Neural crest cell (in vitro differentiated cells): ENCODE data around the gene SPACA7. TPM values are rescaled to one million over a fixed set of nuclear protein-coding genes. Genes with fewer than 3 reads are reported as not detected.

ENCODE experiments used
- DNase-seq: peaks from one replicate; pipeline ENCODE4 v3.0.0; 2021; ENCODE audit warnings: low read depth, mixed read lengths, low spot score
- H3K27ac Mint-ChIP-seq: one replicate; pipeline ENCODE4 v1.8.0; 2021; ENCODE audit warnings: mild to moderate bottlenecking, mixed read lengths; ENCODE audit not compliant: unreplicated experiment
- H3K27me3 Mint-ChIP-seq: 2 replicates; pipeline ENCODE4 v1.8.0; 2021; ENCODE audit warnings: low read depth, mild to moderate bottlenecking, mixed read lengths
- H3K36me3 Mint-ChIP-seq: 2 replicates; pipeline ENCODE4 v1.8.0; 2021; ENCODE audit warnings: low read depth, mild to moderate bottlenecking, mixed read lengths
- H3K4me1 Mint-ChIP-seq: 2 replicates; pipeline ENCODE4 v1.8.0; 2021; ENCODE audit warnings: mixed read lengths
- H3K4me3 Mint-ChIP-seq: one replicate; pipeline ENCODE4 v1.8.0; 2021; ENCODE audit warnings: mild to moderate bottlenecking, mixed read lengths
- H3K9me3 Mint-ChIP-seq: 2 replicates; pipeline ENCODE4 v1.8.0; 2021; ENCODE audit warnings: mixed read lengths
- total RNA-seq: library from RNA; stranded (reverse); gene quantifications from 2 replicates; pipeline ENCODE4 v1.2.1, GENCODE V29; 2021
- TF ChIP-seq, protein P1 (sequence below): fragments of 200-600 bp; sonication (generic); conservative IDR thresholded peaks from 2 replicates; pipeline ENCODE4 v1.5.0; 2021; ENCODE audit warnings: antibody characterized with exemption, mild to moderate bottlenecking

The SPACA7 gene
- total RNA-seq, 1 donor from 2014 or later, result not detected

GRCh38 chr13:112443191-112443994 lies 67.2 kb downstream of the SPACA7 start:
- peaks cover 4% of the 10 kb centered on the region for H3K27me3 Mint-ChIP-seq
- H3K36me3 Mint-ChIP-seq, result peaks cover under 1% of the 10 kb centered on the region
- H3K4me1 Mint-ChIP-seq, result peaks cover 12% of the 10 kb centered on the region
- peaks cover 1% of the 10 kb centered on the region for H3K9me3 Mint-ChIP-seq
- TF ChIP-seq, protein P1, sequence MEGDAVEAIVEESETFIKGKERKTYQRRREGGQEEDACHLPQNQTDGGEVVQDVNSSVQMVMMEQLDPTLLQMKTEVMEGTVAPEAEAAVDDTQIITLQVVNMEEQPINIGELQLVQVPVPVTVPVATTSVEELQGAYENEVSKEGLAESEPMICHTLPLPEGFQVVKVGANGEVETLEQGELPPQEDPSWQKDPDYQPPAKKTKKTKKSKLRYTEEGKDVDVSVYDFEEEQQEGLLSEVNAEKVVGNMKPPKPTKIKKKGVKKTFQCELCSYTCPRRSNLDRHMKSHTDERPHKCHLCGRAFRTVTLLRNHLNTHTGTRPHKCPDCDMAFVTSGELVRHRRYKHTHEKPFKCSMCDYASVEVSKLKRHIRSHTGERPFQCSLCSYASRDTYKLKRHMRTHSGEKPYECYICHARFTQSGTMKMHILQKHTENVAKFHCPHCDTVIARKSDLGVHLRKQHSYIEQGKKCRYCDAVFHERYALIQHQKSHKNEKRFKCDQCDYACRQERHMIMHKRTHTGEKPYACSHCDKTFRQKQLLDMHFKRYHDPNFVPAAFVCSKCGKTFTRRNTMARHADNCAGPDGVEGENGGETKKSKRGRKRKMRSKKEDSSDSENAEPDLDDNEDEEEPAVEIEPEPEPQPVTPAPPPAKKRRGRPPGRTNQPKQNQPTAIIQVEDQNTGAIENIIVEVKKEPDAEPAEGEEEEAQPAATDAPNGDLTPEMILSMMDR, result no peak
- DNase-seq, result peak; percentile 68
- H3K27ac Mint-ChIP-seq, result no peak overlapping the region
- H3K4me3 Mint-ChIP-seq, result peak overlapping the region; percentile 72

- Mint-ChIP-seq H3K27ac (no peak overlapping the region), H3K36me3 (no peaks in the 10 kb centered on the region), H3K27me3 (peaks cover 4% of the 10 kb centered on the region), H3K4me3 (peak overlapping the region; percentile 72), H3K4me1 (peaks cover 12% of the 10 kb centered on the region), H3K9me3 (no peaks in the 10 kb centered on the region)
- DNase-seq, result peak; percentile 94
- TF ChIP-seq, protein P1, result peak; percentile 90
These were observed 67.8 kb downstream of the SPACA7 start for GRCh38 chr13:112443995-112444311.

- H3K27ac Mint-ChIP-seq, result no peak overlapping the region
- H3K9me3 Mint-ChIP-seq, result no peaks in the 10 kb centered on the region
- H3K36me3 Mint-ChIP-seq, result no peaks in the 10 kb centered on the region
- H3K4me3 Mint-ChIP-seq, result no peak overlapping the region
- TF ChIP-seq, protein P1, result no peak
- H3K4me1 Mint-ChIP-seq, result peaks cover 12% of the 10 kb centered on the region
- H3K27me3 Mint-ChIP-seq, result peaks cover 4% of the 10 kb centered on the region
- DNase-seq, result no peak
These were observed 68.6 kb downstream of the SPACA7 start for GRCh38 chr13:112444416-112445399.

GRCh38 chr13:112445411-112446271 lies 69.5 kb downstream of the SPACA7 start:
- Mint-ChIP-seq H3K27ac (no peak overlapping the region), H3K36me3 (no peaks in the 10 kb centered on the region), H3K4me1 (peaks cover 17% of the 10 kb centered on the region), H3K27me3 (peaks cover 4% of the 10 kb centered on the region), H3K9me3 (no peaks in the 10 kb centered on the region), H3K4me3 (no peak overlapping the region)
- TF ChIP-seq, protein P1, result no peak
- no peak for DNase-seq

DNA sequence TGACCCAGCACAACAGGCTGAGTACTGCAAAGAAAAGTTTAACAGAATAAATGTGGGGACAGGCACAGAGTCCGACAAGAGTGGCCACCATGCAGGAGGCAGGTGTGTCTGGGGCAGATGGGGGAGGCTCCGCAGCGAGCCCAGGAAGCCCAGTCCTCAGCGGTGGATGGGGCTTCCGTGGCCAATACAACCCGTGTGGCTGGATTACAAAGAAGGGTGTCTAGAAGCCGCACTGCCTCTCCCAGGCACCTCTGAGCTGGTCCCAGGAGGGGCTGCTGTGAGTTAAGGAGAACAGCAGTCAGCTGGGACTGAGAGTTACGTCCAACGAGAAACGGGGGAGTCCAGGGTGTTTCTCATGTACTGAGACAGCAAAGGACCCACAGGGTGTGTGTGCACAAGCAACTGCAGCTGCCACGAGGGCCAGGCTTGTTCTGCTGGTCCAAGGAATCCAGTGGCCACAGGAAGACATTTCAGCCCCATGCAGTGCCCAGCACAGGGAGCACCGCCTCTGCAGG lies 70.2 kb downstream of the SPACA7 start:
- no peak overlapping the region for H3K4me3 Mint-ChIP-seq
- H3K27ac Mint-ChIP-seq, result no peak overlapping the region
- H3K36me3 Mint-ChIP-seq, result no peaks in the 10 kb centered on the region
- no peaks in the 10 kb centered on the region for H3K9me3 Mint-ChIP-seq
- TF ChIP-seq, protein P1, result no peak
- H3K27me3 Mint-ChIP-seq, result peaks cover 4% of the 10 kb centered on the region
- peaks cover 24% of the 10 kb centered on the region for H3K4me1 Mint-ChIP-seq
- DNase-seq, result no peak
